Fibroblast of lung (primary cell): ENCODE measurements around the gene FSD1L.

Experiments
- CTCF ChIP-seq, 2 donors: IDR thresholded peaks in 1 of 2; conservative IDR thresholded peaks in 1 of 2; 1 replicate in 1 of 2; 2 replicates in 1 of 2; pipeline ENCODE4 v1.5.1; 2011 to 2012; ENCODE audit warnings: low read length in 2 of 2, control low read depth in 1 of 2, inconsistent platforms in 1 of 2, low read depth in 1 of 2, mild to moderate bottlenecking in 1 of 2
- EZH2 ChIP-seq: IDR thresholded peaks from 2 replicates; pipeline ENCODE4 v1.5.1; 2012; ENCODE audit warnings: low read length, control low read depth, mild to moderate bottlenecking; ENCODE audit errors: missing control alignments

GRCh38 chr9:105515811-105516413 is 68.1 kb downstream of the FSD1L start:
- TF ChIP-seq CTCF (conservative IDR thresholded peaks at IDR 0.05 in 1 of 2, IDR thresholded peaks at IDR 0.05 in 1 of 2; ENCODE audit: low read depth in 1 of 2, low read length in 2 of 2) (no peak), EZH2 (no peak)
